Endothelial cell of umbilical vein (primary cell): Measurements from ENCODE around the gene BBX. TPM values are rescaled to one million over a fixed set of nuclear protein-coding genes. Genes with fewer than 3 reads are reported as not detected.

Experiments used
- BruUV-seq: library from RNA; stranded (reverse); fragments of 400-500 nt; replicated peaks from 2 replicates; lab custom pipeline; 2021; lab: Mats Ljungman, UMichigan
- CTCF ChIA-PET: fragments of 300-600, 350-600 bp; sonication (Branson Sonifier 250); formaldehyde crosslinking; loops from one replicate; lab custom pipeline; 2021; ENCODE audit warnings: antibody characterized with exemption, inconsistent platforms; lab: Charles Lee
- POLR2A ChIA-PET: fragments of 300-600, 350-600 bp; sonication (Branson Sonifier 250); formaldehyde crosslinking; loops from one replicate; lab custom pipeline; 2021; ENCODE audit warnings: antibody characterized with exemption, inconsistent platforms; lab: Charles Lee
- DNase-seq: peaks from one replicate; pipeline ENCODE4 v3.0.0-alpha.2; 2011; ENCODE audit warnings: low read depth, low spot score
- FAIRE-seq: peaks from 2 replicates; lab custom pipeline; 2011; peaks lifted over from hg19 to GRCh38; lab: Jason Lieb, UNC
- H2AFZ ChIP-seq: 2 replicates; pipeline ENCODE4 v1.6.0; 2012; ENCODE audit warnings: low read depth, low read length, control low read depth, inconsistent platforms
- H3K27ac ChIP-seq: 2 replicates; pipeline ENCODE4 v1.5.1; 2011; ENCODE audit warnings: low read depth, mild to moderate bottlenecking, control low read depth, low read length, moderate library complexity; ENCODE audit not compliant: insufficient read depth
- H3K27me3 ChIP-seq, 2 experiments: 2 replicates each; pipeline versions ENCODE4 v1.6.0 to v1.6.1; 2011; ENCODE audit warnings: low read length in 2 of 2, mixed read lengths in 1 of 2; ENCODE audit not compliant: control insufficient read depth in 2 of 2, insufficient read depth in 2 of 2
- H3K36me3 ChIP-seq, 2 experiments: 2 replicates in 1 of 2; 3 replicates in 1 of 2; pipeline ENCODE4 v1.5.1; 2011; ENCODE audit warnings: low read length in 2 of 2, mild to moderate bottlenecking in 1 of 2, moderate library complexity in 1 of 2; ENCODE audit not compliant: control insufficient read depth in 2 of 2, insufficient read depth in 2 of 2; ENCODE audit errors: extremely low read depth in 1 of 2
- H3K4me1 ChIP-seq: 3 replicates; pipeline ENCODE4 v1.5.1; 2011; ENCODE audit warnings: mild to moderate bottlenecking, low read length; ENCODE audit not compliant: control insufficient read depth, insufficient read depth; ENCODE audit errors: extremely low read depth
- H3K4me2 ChIP-seq: 2 replicates; pipeline ENCODE4 v1.6.1; 2011; ENCODE audit warnings: low read length, control low read depth, mixed read lengths; ENCODE audit not compliant: insufficient read depth
- H3K4me3 ChIP-seq, 3 experiments: fragments of 200-600 bp in 1 of 3; sonication (generic), shearing (Covaris generic) in 1 of 3; replicated peaks in 1 of 3; 2 replicates each; pipeline ENCODE4 v1.5.1; 2011 to 2016; ENCODE audit warnings: control low read depth in 3 of 3, low read length in 3 of 3, mild to moderate bottlenecking in 2 of 3, inconsistent platforms in 1 of 3, low read depth in 1 of 3, moderate library complexity in 1 of 3; ENCODE audit not compliant: insufficient read depth in 1 of 3
- H3K79me2 ChIP-seq: 2 replicates; pipeline ENCODE4 v1.6.0; 2012; ENCODE audit warnings: low read length, inconsistent platforms; ENCODE audit not compliant: control insufficient read depth, insufficient read depth
- H3K9ac ChIP-seq: replicated peaks from 2 replicates; pipeline ENCODE3; 2011; ENCODE audit warnings: low read length, control low read depth; ENCODE audit not compliant: insufficient read depth; ENCODE audit errors: extremely low read depth
- H3K9me1 ChIP-seq: replicated peaks from 3 replicates; pipeline ENCODE4 v1.6.0; 2011; ENCODE audit warnings: mild to moderate bottlenecking, low read length; ENCODE audit not compliant: control insufficient read depth, insufficient read depth; ENCODE audit errors: extremely low read depth
- H3K9me3 ChIP-seq: replicated peaks from 2 replicates; pipeline ENCODE4 v1.5.1; 2012; ENCODE audit warnings: low read length, inconsistent platforms; ENCODE audit not compliant: control insufficient read depth, insufficient read depth
- H4K20me1 ChIP-seq: replicated peaks from 2 replicates; pipeline ENCODE3; 2011; ENCODE audit warnings: mild to moderate bottlenecking, low read length; ENCODE audit not compliant: control insufficient read depth, insufficient read depth; ENCODE audit errors: extremely low read depth
- EZH2 ChIP-seq: IDR thresholded peaks from 2 replicates; pipeline ENCODE4 v1.6.1; 2012; ENCODE audit warnings: borderline replicate concordance, low read depth, mild to moderate bottlenecking, moderate library complexity, low read length, inconsistent platforms; ENCODE audit not compliant: severe bottlenecking
- FOS ChIP-seq: IDR thresholded peaks from 2 replicates; pipeline ENCODE4 v1.6.1; 2011; ENCODE audit warnings: mild to moderate bottlenecking, low read length, moderate library complexity, borderline replicate concordance; ENCODE audit not compliant: insufficient read depth
- GATA2 ChIP-seq: IDR thresholded peaks from 2 replicates; pipeline ENCODE4 v1.7.0; 2011; ENCODE audit warnings: low read depth, mild to moderate bottlenecking, moderate library complexity, mixed read lengths, low read length; ENCODE audit not compliant: insufficient read length, insufficient read depth
- JUN ChIP-seq: IDR thresholded peaks from 2 replicates; pipeline ENCODE4 v1.6.1; 2011; ENCODE audit warnings: borderline replicate concordance, low read depth; ENCODE audit not compliant: insufficient read length, insufficient read depth
- MYC ChIP-seq: IDR thresholded peaks from one replicate; pipeline ENCODE4 v1.6.1; 2011; ENCODE audit warnings: mild to moderate bottlenecking, low read depth, low read length
- POLR2A ChIP-seq: IDR thresholded peaks from 2 replicates; pipeline ENCODE4 v1.6.1; 2012; ENCODE audit warnings: low read depth, mild to moderate bottlenecking, control low read depth, low read length
- POLR2AphosphoS5 ChIP-seq: IDR thresholded peaks from 2 replicates; pipeline ENCODE4 v1.6.1; 2012; ENCODE audit warnings: low read depth, mild to moderate bottlenecking, control low read depth, low read length, moderate library complexity; ENCODE audit not compliant: insufficient read depth
- dilution Hi-C: fragments of 300-500 bp; cut with MboI; formaldehyde crosslinking; loops from one replicate; pipeline ENCODE4 v1.15.0; 2019; ENCODE audit warnings: low sequenced_read_pairs; ENCODE audit not compliant: extremely low pct_ligation_motif_present
- intact Hi-C: fragments of 100-400 bp; cut with micrococcal nuclease; formaldehyde crosslinking; loops from one replicate; pipeline ENCODE4 v1.10.0; 2022
- polyA plus RNA-seq, 4 experiments: library from polyadenylated mRNA; depleted of rRNA in 3 of 4; stranded (reverse) in 3 of 4; unstranded in 1 of 4; fragments of >200 nt; gene quantifications; 2 replicates each; pipeline versions ENCODE4 v1.2.1 to v1.2.3, GENCODE V29; 2011 to 2012; ENCODE audit warnings: missing spikeins in 1 of 4
- total RNA-seq: library from RNA; stranded (reverse); gene quantifications from 2 replicates; pipeline ENCODE4 v1.2.3, GENCODE V29; 2021
- TF ChIP-seq, protein P1 (sequence below), 2 donors: IDR thresholded peaks; 1 replicate in 1 of 2; 2 replicates in 1 of 2; pipeline ENCODE4 v1.5.1; 2011; ENCODE audit warnings: low read length in 2 of 2, mild to moderate bottlenecking in 2 of 2, moderate library complexity in 2 of 2, control low read depth in 1 of 2, inconsistent platforms in 1 of 2, low read depth in 1 of 2; ENCODE audit not compliant: insufficient read depth in 1 of 2; ENCODE audit errors: extremely low read depth in 1 of 2
- TF ChIP-seq, protein P2 (sequence below): IDR thresholded peaks from 2 replicates; pipeline ENCODE4 v1.6.1; 2011; ENCODE audit not compliant: insufficient read depth, insufficient read length

BBX gene
- total and polyA plus RNA-seq, 2 donors (not counting 3 experiments of a cell fraction or from before 2014, with no cell fraction given), result 21.4 to 43.4 TPM

DNA sequence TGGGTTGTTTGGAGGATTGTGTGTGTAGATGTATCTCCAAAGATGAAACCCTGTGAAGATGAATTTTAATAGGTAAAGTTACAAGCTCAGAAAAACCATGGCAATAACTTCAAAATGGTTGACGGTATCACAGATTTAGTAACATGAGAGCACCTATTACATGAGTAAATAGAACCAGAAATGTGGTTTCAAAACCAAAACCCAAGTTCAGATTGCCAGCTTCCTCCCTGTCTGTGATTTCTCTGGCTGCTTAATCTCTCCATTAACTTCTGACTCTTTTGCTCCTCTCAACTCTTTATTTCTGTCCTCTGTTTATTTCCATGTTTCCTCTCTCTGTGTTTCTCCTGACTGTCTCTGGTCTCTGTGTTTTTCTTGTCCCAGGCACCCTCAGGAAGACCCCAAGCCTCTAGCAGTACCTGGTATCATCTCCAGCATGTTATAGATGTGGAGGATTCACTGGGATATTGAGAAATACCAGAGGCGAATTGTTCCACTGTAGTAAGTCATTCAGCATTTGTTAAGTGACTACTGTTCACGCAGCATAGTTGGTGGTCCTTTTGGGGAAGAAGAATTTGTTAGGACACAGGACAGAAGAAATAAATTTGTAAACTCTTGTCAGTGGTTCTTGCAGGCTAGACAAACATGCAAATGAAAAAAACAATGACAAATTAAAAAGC is 138.8 kb downstream of the BBX start:
- peak overlapping the region; percentile 39 for H3K9ac ChIP-seq
- H2AFZ ChIP-seq, result no peak overlapping the region
- POLR2A ChIA-PET, result interaction anchor here (0.6 kb wide), 1 partner anchor 117 kb away, joined by 3 read pairs; no protein-coding TSS in a partner anchor
- TF ChIP-seq EZH2, result no peak
- no peak for TF ChIP-seq POLR2A
- TF ChIP-seq, protein P1, sequence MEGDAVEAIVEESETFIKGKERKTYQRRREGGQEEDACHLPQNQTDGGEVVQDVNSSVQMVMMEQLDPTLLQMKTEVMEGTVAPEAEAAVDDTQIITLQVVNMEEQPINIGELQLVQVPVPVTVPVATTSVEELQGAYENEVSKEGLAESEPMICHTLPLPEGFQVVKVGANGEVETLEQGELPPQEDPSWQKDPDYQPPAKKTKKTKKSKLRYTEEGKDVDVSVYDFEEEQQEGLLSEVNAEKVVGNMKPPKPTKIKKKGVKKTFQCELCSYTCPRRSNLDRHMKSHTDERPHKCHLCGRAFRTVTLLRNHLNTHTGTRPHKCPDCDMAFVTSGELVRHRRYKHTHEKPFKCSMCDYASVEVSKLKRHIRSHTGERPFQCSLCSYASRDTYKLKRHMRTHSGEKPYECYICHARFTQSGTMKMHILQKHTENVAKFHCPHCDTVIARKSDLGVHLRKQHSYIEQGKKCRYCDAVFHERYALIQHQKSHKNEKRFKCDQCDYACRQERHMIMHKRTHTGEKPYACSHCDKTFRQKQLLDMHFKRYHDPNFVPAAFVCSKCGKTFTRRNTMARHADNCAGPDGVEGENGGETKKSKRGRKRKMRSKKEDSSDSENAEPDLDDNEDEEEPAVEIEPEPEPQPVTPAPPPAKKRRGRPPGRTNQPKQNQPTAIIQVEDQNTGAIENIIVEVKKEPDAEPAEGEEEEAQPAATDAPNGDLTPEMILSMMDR (IDR thresholded peaks at IDR 0.05; ENCODE audit: extremely low read depth in 1 of 2, insufficient read depth in 1 of 2, low read depth in 1 of 2, low read length in 2 of 2), result no peak
- no peak for TF ChIP-seq FOS
- no peak for TF ChIP-seq POLR2AphosphoS5
- no peak for TF ChIP-seq GATA2
- TF ChIP-seq, protein P2, sequence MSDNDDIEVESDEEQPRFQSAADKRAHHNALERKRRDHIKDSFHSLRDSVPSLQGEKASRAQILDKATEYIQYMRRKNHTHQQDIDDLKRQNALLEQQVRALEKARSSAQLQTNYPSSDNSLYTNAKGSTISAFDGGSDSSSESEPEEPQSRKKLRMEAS, result no peak
- TF ChIP-seq JUN, result no peak
- no peak for TF ChIP-seq MYC
- no peaks in the 10 kb centered on the region for H3K27me3 ChIP-seq
- no peaks in the 10 kb centered on the region for H3K9me3 ChIP-seq
- FAIRE-seq (peak; percentile 18), DNase-seq (no peak)
- H3K9me1 ChIP-seq, result no peaks in the 10 kb centered on the region
- BruUV-seq, result no TSS peak
- CTCF ChIA-PET, result interaction anchor here (0.6 to 7.6 kb wide), 21 partner anchors 9 to 816 kb away, joined by 3 to 169 read pairs (median 14); no protein-coding TSS in a partner anchor
- peaks cover 39% of the 10 kb centered on the region for H3K4me1 ChIP-seq
- no peaks in the 10 kb centered on the region for H4K20me1 ChIP-seq
- H3K4me2 ChIP-seq, result peak overlapping the region; percentile 92
- H3K27ac ChIP-seq, result peak overlapping the region; percentile 57
- dilution Hi-C loops (no loop called here), intact Hi-C loops (loop anchor here (1.0 to 10.0 kb wide), 6 partner anchors 87 to 816 kb away; partner anchors contain the start of gene BBX)
- peak overlapping the region in 1 of 3 experiments; percentile 17 for H3K4me3 ChIP-seq
- H3K79me2 ChIP-seq, result no peaks in the 10 kb centered on the region
- no peaks in the 10 kb centered on the region for H3K36me3 ChIP-seq
